Keratinocyte (primary cell): ENCODE results near the gene NFATC2. TPM values are rescaled to one million over a fixed set of nuclear protein-coding genes. Genes with fewer than 3 reads are reported as not detected.

ENCODE experiments used
- DNase-seq: peaks from one replicate; pipeline ENCODE4 v3.0.0-alpha.2; 2011; ENCODE audit warnings: low read depth, missing footprints, low spot score
- FAIRE-seq: peaks from 2 replicates; lab custom pipeline; 2011; peaks lifted over from hg19 to GRCh38; lab: Jason Lieb, UNC
- H2AFZ ChIP-seq: 2 replicates; pipeline ENCODE4 v1.6.0; 2012; ENCODE audit warnings: low read length, control low read depth, inconsistent platforms; ENCODE audit not compliant: control insufficient read depth
- H3K27ac ChIP-seq: 2 replicates; pipeline ENCODE4 v1.5.1; 2011; ENCODE audit warnings: low read length; ENCODE audit not compliant: control insufficient read depth, insufficient read depth
- H3K27me3 ChIP-seq: 3 replicates; pipeline ENCODE4 v1.6.0; 2011; ENCODE audit warnings: low read length; ENCODE audit not compliant: control insufficient read depth, insufficient read depth; ENCODE audit errors: extremely low read depth
- H3K36me3 ChIP-seq, 2 experiments: 2 replicates in 1 of 2; 3 replicates in 1 of 2; pipeline ENCODE4 v1.5.1; 2011; ENCODE audit warnings: low read length in 2 of 2, mild to moderate bottlenecking in 1 of 2; ENCODE audit not compliant: control insufficient read depth in 2 of 2, insufficient read depth in 2 of 2; ENCODE audit errors: extremely low read depth in 1 of 2
- H3K4me1 ChIP-seq: 3 replicates; pipeline ENCODE4 v1.5.1; 2011; ENCODE audit warnings: low read length; ENCODE audit not compliant: control insufficient read depth, insufficient read depth; ENCODE audit errors: extremely low read depth
- H3K4me2 ChIP-seq: 3 replicates; pipeline ENCODE4 v1.6.0; 2011; ENCODE audit warnings: low read depth, low read length; ENCODE audit not compliant: control insufficient read depth, insufficient read depth; ENCODE audit errors: extremely low read depth
- H3K4me3 ChIP-seq, 3 experiments: fragments of 200-600 bp in 1 of 3; sonication (generic) in 1 of 3; 2 replicates in 2 of 3; 3 replicates in 1 of 3; pipeline ENCODE4 v1.5.1; 2011 to 2016; ENCODE audit warnings: low read length in 3 of 3, mild to moderate bottlenecking in 3 of 3, control low read depth in 2 of 3, inconsistent platforms in 1 of 3, low read depth in 1 of 3, mixed read lengths in 1 of 3, mixed run types in 1 of 3, moderate library complexity in 1 of 3; ENCODE audit not compliant: control insufficient read depth in 2 of 3, insufficient read depth in 2 of 3; ENCODE audit errors: extremely low read depth in 1 of 3
- H3K79me2 ChIP-seq: 2 replicates; pipeline ENCODE4 v1.6.0; 2012; ENCODE audit warnings: low read length; ENCODE audit not compliant: control insufficient read depth, insufficient read depth
- H3K9ac ChIP-seq: 3 replicates; pipeline ENCODE4 v1.6.0; 2011; ENCODE audit warnings: low read length; ENCODE audit not compliant: control insufficient read depth, insufficient read depth; ENCODE audit errors: extremely low read depth
- H3K9me1 ChIP-seq: 3 replicates; pipeline ENCODE4 v1.6.0; 2011; ENCODE audit warnings: low read length; ENCODE audit not compliant: control insufficient read depth, insufficient read depth; ENCODE audit errors: extremely low read depth
- H3K9me3 ChIP-seq: 2 replicates; pipeline ENCODE4 v1.5.1; 2012; ENCODE audit warnings: low read depth, low read length; ENCODE audit not compliant: control insufficient read depth
- H4K20me1 ChIP-seq: 3 replicates; pipeline ENCODE4 v1.6.0; 2011; ENCODE audit warnings: low read length; ENCODE audit not compliant: control insufficient read depth, insufficient read depth; ENCODE audit errors: extremely low read depth
- CTCF ChIP-seq, 3 experiments: IDR thresholded peaks in 1 of 3; conservative IDR thresholded peaks in 1 of 3; optimal IDR thresholded peaks in 1 of 3; 2 replicates in 2 of 3; 3 replicates in 1 of 3; pipeline versions ENCODE3 to v1.5.1; 2011; ENCODE audit warnings: low read length in 3 of 3, mild to moderate bottlenecking in 3 of 3, moderate library complexity in 2 of 3, control low read depth in 1 of 3, inconsistent platforms in 1 of 3; ENCODE audit not compliant: insufficient read depth in 2 of 3; ENCODE audit errors: extremely low read depth in 1 of 3
- EZH2 ChIP-seq: IDR thresholded peaks from one replicate; pipeline ENCODE4 v1.6.1; 2012; ENCODE audit warnings: inconsistent platforms, mild to moderate bottlenecking, low read length, moderate library complexity
- dilution Hi-C: fragments of 300-500 bp; cut with MboI; formaldehyde crosslinking; loops from one replicate; pipeline ENCODE4 v1.7.0; 2020; ENCODE audit warnings: low sequenced_read_pairs; ENCODE audit not compliant: extremely low pct_ligation_motif_present
- polyA plus RNA-seq, 5 experiments: library from polyadenylated mRNA; depleted of rRNA in 3 of 5; stranded (reverse) in 3 of 5; stranded (forward) in 1 of 5; unstranded in 1 of 5; fragments of >200 nt; gene quantifications; 1 replicate in 1 of 5; 2 replicates in 3 of 5; 3 replicates in 1 of 5; pipeline versions ENCODE4 v1.2.1 to v1.2.3, GENCODE V29; 2011 to 2012; ENCODE audit warnings: missing spikeins in 2 of 5, low read depth in 1 of 5, low replicate concordance in 1 of 5

The NFATC2 gene
- polyA plus RNA-seq, 1 donor (not counting 4 experiments of a cell fraction or from before 2014, with no cell fraction given) = 0.05 TPM

- Histone ChIP-seq H3K27ac (no peak overlapping the region), H3K9me1 (no peaks in the 10 kb centered on the region), H3K4me3 (no peak overlapping the region), H2AFZ (no peak overlapping the region), H3K79me2 (no peaks in the 10 kb centered on the region), H4K20me1 (peaks cover 3% of the 10 kb centered on the region), H3K9ac (no peak overlapping the region), H3K27me3 (peaks cover 9% of the 10 kb centered on the region), H3K9me3 (peaks cover 2% of the 10 kb centered on the region), H3K4me1 (peaks cover 18% of the 10 kb centered on the region), H3K36me3 (no peaks in the 10 kb centered on the region), H3K4me2 (no peak overlapping the region)
- TF ChIP-seq EZH2 (no peak), CTCF (optimal IDR thresholded peaks at IDR 0.05 in 1 of 3, IDR thresholded peaks at IDR 0.05 in 1 of 3, conservative IDR thresholded peaks at IDR 0.05 in 1 of 3; ENCODE audit: extremely low read depth in 1 of 3, insufficient read depth in 2 of 3, low read length in 3 of 3) (no peak)
- DNase-seq (no peak), FAIRE-seq (no peak)
- dilution Hi-C loops = no loop called here
Measured at GRCh38 chr20:51454250-51454865, 88.2 kb downstream of the NFATC2 start.

- H3K4me1 ChIP-seq = peaks cover 18% of the 10 kb centered on the region
- H4K20me1 ChIP-seq = peaks cover 3% of the 10 kb centered on the region
- H3K79me2 ChIP-seq = no peaks in the 10 kb centered on the region
- H3K9ac ChIP-seq = no peak overlapping the region
- dilution Hi-C loops = no loop called here
- H3K36me3 ChIP-seq = no peaks in the 10 kb centered on the region
- no peak overlapping the region for H3K4me2 ChIP-seq
- peaks cover 2% of the 10 kb centered on the region for H3K9me3 ChIP-seq
- H2AFZ ChIP-seq = no peak overlapping the region
- peaks cover 11% of the 10 kb centered on the region for H3K27me3 ChIP-seq
- TF ChIP-seq CTCF (optimal IDR thresholded peaks at IDR 0.05 in 1 of 3, IDR thresholded peaks at IDR 0.05 in 1 of 3, conservative IDR thresholded peaks at IDR 0.05 in 1 of 3; ENCODE audit: extremely low read depth in 1 of 3, insufficient read depth in 2 of 3, low read length in 3 of 3) (no peak), EZH2 (no peak)
- no peak overlapping the region for H3K27ac ChIP-seq
- FAIRE-seq = no peak
- no peaks in the 10 kb centered on the region for H3K9me1 ChIP-seq
- H3K4me3 ChIP-seq = no peak overlapping the region
- DNase-seq = no peak
Measured at GRCh38 chr20:51452734-51453365, 89.7 kb downstream of the NFATC2 start.
